CD4-positive, alpha-beta T cell treated with Interleukin-15 for 4 hours (primary cell): ENCODE measurements around the gene MGAT4A.
A peak's percentile ranks its signal among the peaks of the same experiment; 100 is the strongest.

Experiments used
- DNase-seq: peaks from one replicate; pipeline ENCODE4 v3.0.0-alpha.2; 2020; ENCODE audit warnings: low spot score

The MGAT4A gene

DNA sequence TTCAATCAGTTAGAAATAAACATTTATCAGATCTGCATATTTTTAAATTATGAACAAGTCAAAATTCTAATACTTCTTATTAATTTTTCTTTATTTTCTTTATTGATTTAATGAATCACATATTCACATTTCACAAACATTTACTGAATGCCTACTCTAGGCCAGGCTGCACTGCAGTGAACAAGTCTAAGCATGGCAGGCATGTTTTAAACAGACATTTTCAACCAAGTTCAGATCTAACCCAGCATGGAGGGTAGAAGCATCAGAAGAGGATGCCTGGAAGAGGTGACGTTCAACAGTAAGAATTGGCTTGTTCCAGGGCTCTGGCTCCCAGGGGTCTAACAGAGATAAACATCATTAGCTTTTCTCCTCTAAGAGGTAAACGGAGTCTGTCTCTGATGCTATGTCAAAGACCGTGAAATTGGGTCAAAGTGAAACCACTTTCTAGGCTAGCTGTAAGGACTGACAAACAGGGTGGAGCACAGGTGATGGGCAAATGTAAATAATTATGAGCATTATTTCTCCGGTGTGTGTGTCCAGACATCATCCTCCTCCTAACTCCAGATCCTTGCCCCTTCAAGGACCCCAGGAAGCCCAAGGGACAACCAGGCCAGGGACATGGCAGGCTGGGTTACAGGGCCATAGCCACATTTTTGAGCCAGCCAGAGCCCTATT is 72.0 kb downstream of the MGAT4A start:
- peak; percentile 16 for DNase-seq

DNA sequence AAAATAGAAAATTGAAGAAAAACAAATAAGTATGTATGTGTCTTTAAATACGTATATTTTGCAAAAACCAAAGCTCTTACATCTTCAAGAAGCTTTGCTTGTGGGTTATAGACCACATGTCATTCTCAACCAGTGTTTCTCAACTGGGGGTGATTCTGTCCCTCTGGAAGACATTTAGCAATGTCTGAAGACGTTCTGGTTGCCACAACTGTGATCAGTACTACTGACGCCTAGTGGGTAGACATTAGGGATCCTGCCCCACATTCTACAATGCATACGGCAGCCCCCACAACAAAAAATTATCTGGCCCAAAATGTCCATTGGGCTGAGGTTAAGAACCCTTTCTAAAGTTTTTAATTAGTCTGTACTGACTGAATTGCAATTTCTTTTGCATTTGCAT is 74.1 kb downstream of the MGAT4A start:
- peak; percentile 48 for DNase-seq

GRCh38 chr2:98654699-98655495 is 76.0 kb downstream of the MGAT4A start:
- peak; percentile 60 for DNase-seq

DNA sequence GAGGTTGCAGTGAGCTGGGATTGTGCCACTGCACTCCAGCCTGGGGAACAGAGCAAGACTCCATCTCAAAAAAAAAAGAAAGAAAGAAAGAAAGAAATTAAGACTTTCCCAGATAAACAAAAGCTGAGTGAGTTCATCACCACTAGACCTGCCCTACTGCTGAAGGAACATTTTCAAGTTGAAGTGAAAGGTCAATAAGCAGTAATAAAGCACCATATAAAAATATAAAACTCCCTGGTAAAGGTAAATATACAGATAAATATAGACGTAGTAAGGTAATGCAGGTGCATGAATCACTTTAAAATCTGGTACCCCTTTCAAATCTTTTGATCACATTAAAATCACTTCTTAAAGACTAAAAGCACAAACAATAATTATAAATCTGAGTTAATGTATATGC is 79.9 kb downstream of the MGAT4A start:
- no peak for DNase-seq

DNA sequence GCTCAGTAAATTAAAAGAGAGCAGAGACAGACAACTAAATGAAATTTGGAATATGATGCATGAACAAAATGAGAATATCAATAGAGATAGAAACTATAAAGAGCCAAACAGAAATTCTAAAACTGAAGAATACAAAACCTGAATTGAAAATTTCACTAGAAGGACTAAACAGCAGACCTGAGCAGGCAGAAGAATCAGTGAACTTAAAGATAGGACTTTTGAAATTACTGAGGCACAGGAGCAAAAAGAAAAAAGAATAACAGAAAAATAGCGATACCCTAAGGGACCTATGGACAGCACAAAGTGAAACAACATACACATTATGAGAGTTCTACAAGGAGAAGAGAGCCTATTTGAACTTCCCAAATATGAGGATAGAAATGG is 80.9 kb downstream of the MGAT4A start:
- no peak for DNase-seq

DNA sequence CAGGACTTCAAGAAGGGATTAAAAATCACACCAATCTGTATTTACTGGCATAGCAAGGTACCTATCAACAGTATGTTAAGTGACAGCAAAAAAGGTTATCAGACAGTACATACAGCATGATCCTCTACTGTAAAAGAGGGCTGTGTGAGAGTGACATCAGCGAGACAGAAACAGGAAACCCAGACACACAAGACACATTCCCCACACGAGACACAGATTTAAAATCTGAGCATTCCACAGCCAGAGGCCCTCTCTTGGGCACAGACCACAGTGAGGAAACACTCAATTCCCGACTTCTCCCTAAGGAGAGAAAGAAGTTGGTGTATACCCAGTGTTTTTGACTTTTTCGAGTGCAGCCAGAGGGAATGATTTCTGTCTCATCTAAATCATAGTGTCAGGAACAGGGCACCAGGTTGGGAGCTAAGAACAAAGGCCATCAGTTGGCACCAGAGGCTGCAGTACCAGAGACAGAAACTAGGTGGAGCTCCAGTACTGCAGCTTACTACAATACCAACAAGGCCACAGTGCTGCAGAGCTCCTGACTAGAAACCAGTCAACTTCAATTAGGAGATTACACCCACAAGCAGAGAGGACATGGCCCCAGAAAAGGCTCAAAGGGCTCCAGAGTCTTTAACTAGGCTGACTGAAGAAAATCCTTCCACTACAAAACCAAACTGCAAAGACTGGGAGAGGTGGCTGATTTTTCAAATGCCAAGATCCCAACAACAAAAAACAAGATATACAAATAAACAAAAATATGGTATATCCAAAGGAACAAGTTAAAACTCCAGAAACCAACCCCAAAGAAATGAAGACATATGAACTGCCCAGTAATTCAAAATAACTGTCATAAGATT is 81.6 kb downstream of the MGAT4A start:
- DNase-seq: peak; percentile 91

GRCh38 chr2:98648451-98648850 is 82.5 kb downstream of the MGAT4A start:
- DNase-seq: no peak

GRCh38 chr2:98647636-98648035 is 83.3 kb downstream of the MGAT4A start:
- DNase-seq: no peak

DNA sequence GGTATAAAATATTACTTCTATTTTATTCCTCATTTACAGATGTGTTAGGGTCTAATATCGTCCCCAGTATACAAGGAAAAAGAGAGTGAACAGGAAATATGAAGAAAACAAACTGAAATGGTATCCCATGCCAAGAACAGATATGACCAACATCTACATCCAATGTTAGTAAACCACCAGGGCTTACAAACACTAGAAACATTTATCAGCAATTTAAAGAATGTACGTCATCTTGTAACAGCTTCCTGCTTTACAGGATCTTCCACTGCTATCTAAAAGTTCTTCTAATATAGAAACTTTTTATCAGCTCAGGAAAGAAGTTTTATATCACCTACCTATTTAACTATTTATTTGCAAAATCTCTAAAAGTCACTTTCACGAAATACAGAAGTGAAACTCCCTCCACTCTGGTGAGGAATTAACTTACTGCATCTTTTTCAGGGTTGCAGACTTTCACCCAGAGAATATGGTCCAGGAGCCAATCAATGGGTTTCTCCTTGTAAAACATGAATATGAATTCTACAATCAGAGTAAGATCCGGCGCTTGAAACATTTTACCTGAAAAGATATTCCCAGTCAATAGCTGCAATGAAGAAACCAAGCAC is 87.3 kb downstream of the MGAT4A start:
- no peak for DNase-seq

DNA sequence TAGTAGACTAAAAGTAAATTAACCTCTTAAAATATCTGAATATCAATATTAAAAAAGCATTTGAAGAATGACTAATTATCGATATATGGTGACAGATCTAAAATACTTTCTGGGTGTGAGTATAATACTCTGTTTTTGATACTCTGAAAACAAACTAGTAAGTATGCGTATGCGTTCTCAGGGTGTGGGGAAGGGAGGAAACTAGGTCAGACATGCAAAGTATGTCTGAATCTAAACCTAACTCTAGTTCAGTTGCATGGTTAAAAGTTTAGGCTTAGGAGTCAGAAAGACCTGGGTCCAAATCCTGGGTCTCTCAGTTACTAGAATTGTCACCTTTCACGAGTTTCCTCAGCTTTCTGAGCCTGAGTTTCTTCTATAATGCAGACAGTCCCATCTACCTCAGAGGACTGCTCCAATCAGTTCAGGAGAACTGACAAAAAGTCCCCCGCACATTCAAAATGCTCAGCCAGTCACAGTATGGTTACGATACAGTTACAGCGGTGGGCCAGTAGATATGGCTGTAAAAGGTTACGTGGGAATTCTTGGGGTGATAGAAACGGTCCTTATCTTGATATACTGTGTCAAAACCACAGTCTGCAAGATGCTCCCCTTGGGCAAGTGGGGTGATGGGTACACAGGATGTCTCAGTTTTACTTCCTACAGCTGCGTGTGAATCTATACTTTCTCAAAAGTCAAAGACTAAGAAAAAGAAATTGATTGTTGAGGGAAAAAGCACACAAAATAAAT is 93.4 kb downstream of the MGAT4A start:
- DNase-seq: peak; percentile 67

DNA sequence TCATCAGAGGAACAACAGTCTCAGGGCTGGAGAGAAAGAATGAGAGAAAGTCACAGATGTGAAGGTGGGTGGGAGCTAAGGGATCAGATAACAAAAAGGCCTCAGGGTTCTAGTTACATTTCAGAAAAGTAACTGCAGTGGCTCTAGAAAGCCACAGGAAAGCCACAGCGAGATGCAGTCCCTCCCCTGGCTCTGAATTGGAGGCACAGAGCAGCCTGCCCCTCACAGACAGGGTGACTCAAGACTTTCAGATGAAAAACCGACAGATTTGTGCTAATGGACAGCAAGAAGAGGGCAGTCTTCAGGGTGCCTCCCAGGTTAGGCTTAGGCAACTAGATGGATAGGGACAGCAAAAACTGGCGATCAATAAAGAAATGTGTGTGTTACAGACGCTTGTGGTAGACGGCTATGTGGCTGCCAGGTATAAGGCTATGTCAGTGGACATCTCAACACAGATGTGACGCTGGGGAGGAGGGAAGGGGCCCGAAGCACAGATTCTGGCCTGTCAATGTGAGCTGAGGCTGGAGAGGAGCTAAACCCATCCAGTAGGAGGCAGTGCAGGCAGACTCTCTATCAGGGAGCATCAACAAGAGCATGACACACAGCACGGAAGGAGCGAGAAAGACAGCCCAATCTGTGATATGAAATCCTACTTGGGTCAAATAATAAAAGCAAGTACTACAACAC is 96.4 kb downstream of the MGAT4A start:
- peak; percentile 63 for DNase-seq

DNA sequence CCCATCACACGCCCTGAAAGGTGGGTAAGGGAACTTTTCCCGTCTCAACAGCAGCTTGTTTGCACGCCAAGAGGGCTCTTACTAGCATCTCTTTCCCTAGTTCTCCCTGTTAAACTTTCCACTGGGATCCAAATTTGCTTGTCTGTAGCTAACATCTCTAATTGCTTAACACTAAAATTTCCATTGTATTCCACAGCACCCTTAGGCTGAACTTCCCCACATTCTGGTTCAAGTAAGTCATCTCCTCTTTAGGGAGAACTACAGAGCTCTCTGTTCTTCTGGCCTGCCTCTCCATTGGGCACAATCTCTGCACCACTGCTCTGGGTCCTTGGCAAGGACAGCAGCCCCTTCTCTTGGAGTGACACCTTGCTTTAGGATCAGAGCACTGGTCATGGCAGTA is 98.6 kb downstream of the MGAT4A start:
- DNase-seq: no peak

- DNase-seq: no peak
Observed at GRCh38 chr2:98623657-98624056, 107.3 kb downstream of the MGAT4A start.

DNA sequence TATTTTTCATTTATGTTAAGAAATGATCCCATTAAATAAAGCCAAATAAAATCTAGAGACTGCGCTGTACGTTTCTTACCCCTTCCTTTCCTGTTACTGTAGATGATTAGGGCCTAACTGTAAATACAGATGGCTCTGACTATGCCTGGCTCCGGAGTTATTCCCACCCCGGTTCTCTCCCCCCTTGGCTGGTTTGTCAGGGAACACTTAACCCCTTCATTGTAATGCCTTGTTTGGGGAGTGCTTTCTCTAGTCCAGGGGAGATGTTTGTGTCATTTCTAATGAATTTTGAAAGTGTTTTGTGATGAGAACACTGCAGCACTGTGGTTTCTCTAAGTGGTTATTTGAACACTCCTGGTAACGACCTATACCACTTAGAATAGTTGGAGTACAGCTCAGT is 113.8 kb downstream of the MGAT4A start:
- no peak for DNase-seq

GRCh38 chr2:98615481-98615880 is 115.5 kb downstream of the MGAT4A start:
- no peak for DNase-seq

DNA sequence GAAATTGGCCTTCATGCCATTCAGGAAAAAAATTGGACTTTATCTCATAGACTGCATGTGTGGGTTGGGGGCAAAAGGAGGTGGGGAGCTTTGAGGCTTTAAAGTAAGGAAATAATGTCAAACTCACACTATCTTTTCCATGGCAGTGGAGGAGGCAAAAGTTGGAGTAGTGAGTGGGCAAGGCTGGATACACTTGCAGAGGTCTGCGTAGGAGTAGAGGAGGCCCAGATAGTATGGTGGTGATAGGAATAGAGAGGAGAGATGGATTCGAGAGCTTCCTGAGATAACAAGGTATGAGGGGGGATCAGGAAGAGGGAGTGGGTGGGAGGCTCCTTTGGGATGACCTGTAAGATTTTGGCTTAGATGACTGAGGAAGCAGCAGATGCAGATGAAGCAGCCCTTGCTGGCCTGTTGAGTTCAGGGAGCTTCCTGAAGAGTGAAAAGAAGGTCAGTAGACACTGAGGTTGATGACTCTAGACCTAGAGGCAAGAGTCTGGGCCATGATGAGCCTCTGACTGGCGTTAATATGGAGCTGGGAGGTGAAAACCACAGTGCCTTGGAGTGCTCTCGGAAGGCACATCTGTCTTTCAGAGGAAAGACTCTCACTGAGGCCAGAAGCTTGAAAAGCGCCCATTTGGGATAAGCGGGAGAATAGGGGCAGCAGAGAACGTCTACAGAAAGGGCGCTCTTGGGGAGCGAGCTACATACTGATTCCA is 116.8 kb downstream of the MGAT4A start:
- no peak for DNase-seq

- no peak for DNase-seq
Observed at GRCh38 chr2:98608962-98609604, 121.8 kb downstream of the MGAT4A start.

GRCh38 chr2:98608116-98608961 is 122.6 kb downstream of the MGAT4A start, which contains the start of the genes COA5 and UNC50:
COA5 (minus strand) TSS chr2:98608512; CDS start chr2:98608405, 107 bp downstream.
UNC50 (plus strand) TSS chr2:98608589; CDS start chr2:98609760, 1,171 bp downstream.
- DNase-seq: peak; percentile 89

- DNase-seq: no peak
Observed at GRCh38 chr2:98607741-98608115, 123.2 kb downstream of the MGAT4A start.
